ENCODE measurements around the gene PACSIN1.

Gene PACSIN1

DNA sequence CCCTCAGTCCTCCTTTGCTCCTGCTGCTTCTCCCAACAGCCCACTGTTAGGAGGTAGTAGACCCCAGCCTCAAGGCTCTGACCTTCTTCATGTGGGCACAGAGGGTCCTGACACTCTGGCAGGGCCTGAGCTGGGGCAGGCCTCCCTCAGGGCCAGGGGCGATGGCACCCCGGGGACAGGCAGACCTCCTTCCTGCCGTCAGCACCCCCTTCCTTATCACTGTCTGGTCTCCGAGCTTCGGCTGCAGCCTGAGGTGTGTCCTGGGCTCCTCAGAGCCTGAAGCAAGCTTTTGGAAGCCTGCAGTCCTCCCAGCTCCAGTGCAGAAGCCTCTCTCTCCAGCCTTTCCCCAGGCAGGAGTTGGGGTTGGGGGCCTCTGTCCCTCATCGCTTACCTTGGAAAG lies 68.3 kb downstream of the PACSIN1 start:
- Histone ChIP-seq H3K27me3 (no peaks in the 10 kb centered on the region), H3K36me3 (no peaks in the 10 kb centered on the region), H3K4me1 (no peaks in the 10 kb centered on the region), H3K4me3 (ENCODE audit: low read depth, low read length) (no peak overlapping the region), H3K9me3 (no peaks in the 10 kb centered on the region)
- DNase-seq, result no peak
- TF ChIP-seq CTCF (IDR thresholded peaks at IDR 0.05; ENCODE audit: low read depth, low read length), result no peak

DNA sequence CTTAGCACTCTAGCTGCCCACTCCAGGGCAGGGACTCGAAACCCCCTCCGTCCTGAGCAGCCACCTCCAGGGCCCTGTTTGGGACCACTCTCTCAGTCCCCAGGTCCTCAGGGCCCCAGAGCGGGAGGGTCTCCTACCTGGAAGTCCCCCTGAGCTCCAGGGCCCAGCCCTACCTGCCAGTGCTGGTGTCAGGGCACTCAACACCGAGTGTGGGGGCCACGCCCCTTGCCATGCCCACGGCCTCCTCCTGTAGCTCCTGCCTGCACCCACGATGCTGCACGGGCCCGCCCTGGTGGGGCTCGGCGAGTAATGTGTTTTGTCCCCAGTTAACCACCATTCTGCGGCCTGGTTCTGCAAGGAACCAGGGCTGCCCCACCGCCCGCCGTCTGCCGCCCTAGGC lies 68.8 kb downstream of the PACSIN1 start:
- DNase-seq, result no peak
- no peak for TF ChIP-seq CTCF (IDR thresholded peaks at IDR 0.05; ENCODE audit: low read depth, low read length)
- no peak overlapping the region for H3K4me3 ChIP-seq (ENCODE audit: low read depth, low read length)
- no peaks in the 10 kb centered on the region for H3K9me3 ChIP-seq
- no peaks in the 10 kb centered on the region for H3K27me3 ChIP-seq
- H3K36me3 ChIP-seq, result no peaks in the 10 kb centered on the region
- no peaks in the 10 kb centered on the region for H3K4me1 ChIP-seq

DNA sequence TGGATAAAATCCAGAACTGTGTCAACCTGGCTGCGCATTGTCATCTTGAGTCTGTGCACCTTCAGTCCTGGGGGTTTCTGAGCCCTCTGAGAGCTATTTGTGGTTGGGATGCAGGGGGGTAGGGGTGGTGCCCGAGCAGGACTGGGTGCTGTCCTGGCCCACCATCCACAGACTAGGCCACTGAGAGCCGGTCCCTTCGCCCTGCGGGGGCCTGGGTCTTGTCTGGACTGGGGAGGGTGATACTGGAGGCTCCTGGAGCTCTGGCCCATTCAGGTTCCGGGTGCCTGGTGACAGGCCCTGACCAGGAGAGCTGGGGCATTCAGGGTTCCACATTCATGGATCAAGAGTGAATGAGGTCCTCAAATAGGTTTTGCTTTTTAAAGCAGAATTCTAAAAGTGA lies 69.3 kb downstream of the PACSIN1 start:
- H3K9me3 ChIP-seq, result no peaks in the 10 kb centered on the region
- no peaks in the 10 kb centered on the region for H3K36me3 ChIP-seq
- H3K4me3 ChIP-seq (ENCODE audit: low read depth, low read length), result no peak overlapping the region
- no peak for DNase-seq
- H3K4me1 ChIP-seq, result no peaks in the 10 kb centered on the region
- no peak for TF ChIP-seq CTCF (IDR thresholded peaks at IDR 0.05; ENCODE audit: low read depth, low read length)
- no peaks in the 10 kb centered on the region for H3K27me3 ChIP-seq

- no peaks in the 10 kb centered on the region for H3K36me3 ChIP-seq
- no peak overlapping the region for H3K4me3 ChIP-seq (ENCODE audit: low read depth, low read length)
- no peak for DNase-seq
- H3K27me3 ChIP-seq, result no peaks in the 10 kb centered on the region
- H3K9me3 ChIP-seq, result no peaks in the 10 kb centered on the region
- no peak for TF ChIP-seq CTCF (IDR thresholded peaks at IDR 0.05; ENCODE audit: low read depth, low read length)
- H3K4me1 ChIP-seq, result no peaks in the 10 kb centered on the region
These were observed 69.8 kb downstream of the PACSIN1 start for GRCh38 chr6:34535646-34536045.

DNA sequence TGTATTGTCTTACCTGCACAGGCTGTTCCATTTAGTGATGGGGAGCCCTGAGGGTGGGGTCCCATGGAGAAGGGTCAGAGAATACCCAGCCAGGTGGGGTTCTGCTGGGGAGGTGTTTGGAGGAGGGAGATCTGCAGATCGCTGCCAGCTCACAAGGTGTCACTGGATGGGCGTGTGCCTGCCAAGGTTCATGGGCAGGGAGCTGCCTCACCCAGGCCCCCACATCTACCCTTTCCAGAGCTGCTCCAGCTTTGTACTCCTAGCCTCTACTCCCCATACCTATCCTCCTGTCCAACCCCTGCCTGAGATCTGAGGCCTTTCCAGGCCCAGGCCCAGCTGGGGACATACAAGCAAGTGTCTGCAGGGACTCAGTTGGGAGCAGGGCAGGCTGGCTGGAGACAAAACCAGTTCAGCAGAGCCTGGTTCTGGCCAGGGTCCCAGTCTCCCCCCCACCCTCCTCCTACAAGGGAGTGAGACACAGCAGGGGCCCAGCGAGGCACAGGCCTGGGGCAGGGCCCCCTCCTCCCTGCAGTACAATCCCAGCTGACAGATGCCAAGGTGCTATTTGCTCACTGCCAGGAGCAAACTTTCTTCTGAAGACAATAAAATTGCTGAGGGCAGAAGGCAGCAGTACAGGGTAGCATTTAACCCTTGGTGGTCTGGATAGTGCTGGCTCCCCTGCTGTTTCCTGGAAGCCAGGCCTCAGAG lies 70.5 kb downstream of the PACSIN1 start:
- peak; percentile 28 for DNase-seq
- H3K4me1 ChIP-seq, result no peaks in the 10 kb centered on the region
- TF ChIP-seq CTCF (IDR thresholded peaks at IDR 0.05; ENCODE audit: low read depth, low read length), result no peak

DNA sequence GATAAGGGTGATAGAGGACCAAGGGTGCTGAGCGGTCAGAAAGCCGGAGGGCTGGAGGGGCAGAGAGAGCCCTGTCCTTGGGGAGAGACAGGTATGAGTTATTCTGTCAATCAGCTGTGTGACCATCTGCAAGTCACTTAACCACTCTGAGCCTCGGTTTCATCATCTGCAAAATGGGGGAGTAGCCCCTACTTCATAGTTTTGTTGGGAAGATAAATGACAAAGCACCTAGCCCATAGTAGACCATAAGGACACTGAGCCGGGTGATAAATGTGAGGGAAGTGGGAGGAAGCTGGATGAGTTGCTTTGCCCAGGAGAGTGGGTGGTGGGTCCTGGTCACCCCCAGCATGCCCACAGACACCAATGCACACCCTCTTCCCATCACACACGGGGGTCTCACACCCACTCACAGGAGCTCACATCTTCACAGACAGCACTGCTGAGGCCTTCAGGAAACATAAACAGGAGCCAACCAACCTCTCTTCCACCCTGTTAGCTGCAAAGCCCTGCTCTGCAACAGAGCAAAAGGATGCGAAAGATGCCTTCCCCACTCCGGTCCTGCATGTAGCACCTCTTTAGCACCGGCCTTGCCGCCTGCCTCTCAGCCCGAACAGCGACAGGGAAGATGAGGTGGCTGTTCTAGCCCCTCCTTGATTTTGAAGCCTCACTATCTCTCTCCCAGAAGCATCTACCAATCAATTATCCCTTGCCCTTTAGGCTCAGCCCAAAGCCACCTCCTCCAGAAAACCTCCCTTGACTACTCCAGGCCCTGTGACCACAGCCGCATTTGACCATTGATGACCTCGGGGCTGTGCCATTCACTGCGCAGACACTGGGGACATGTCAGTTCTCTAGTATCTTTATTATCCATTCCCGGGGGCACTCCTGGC lies 71.3 kb downstream of the PACSIN1 start:
- Histone ChIP-seq H3K36me3 (no peaks in the 10 kb centered on the region), H3K4me1 (no peaks in the 10 kb centered on the region), H3K4me3 (ENCODE audit: low read depth, low read length) (no peak overlapping the region), H3K9me3 (no peaks in the 10 kb centered on the region), H3K27me3 (no peaks in the 10 kb centered on the region)
- no peak for DNase-seq
- no peak for TF ChIP-seq CTCF (IDR thresholded peaks at IDR 0.05; ENCODE audit: low read depth, low read length)

More for the DNA sequence above, 70.5 kb downstream of the PACSIN1 start:
- H3K9me3 ChIP-seq, result no peaks in the 10 kb centered on the region
- H3K27me3 ChIP-seq, result no peaks in the 10 kb centered on the region
- no peaks in the 10 kb centered on the region for H3K36me3 ChIP-seq
- no peak overlapping the region for H3K4me3 ChIP-seq (ENCODE audit: low read depth, low read length)
